Muscle of leg (tissue), 11 donors: ENCODE measurements around the gene BBLN. TPM values are rescaled to one million over a fixed set of nuclear protein-coding genes. Genes with fewer than 3 reads are reported as not detected.

ENCODE experiments used
- DNase-seq: peaks from one replicate; pipeline ENCODE4 v3.0.0; 2013
- H3K27ac ChIP-seq: one replicate; pipeline ENCODE4 v1.5.1; 2013; ENCODE audit warnings: mild to moderate bottlenecking, low read length, control low read depth
- H3K27me3 ChIP-seq: one replicate; pipeline ENCODE4 v1.6.1; 2013; ENCODE audit warnings: low read length; ENCODE audit not compliant: control insufficient read depth, insufficient read depth
- H3K36me3 ChIP-seq: one replicate; pipeline ENCODE4 v1.6.1; 2013; ENCODE audit warnings: low read length; ENCODE audit not compliant: control insufficient read depth, insufficient read depth
- H3K4me1 ChIP-seq: one replicate; pipeline ENCODE4 v1.6.1; 2013; ENCODE audit warnings: low read length; ENCODE audit not compliant: control insufficient read depth, insufficient read depth
- H3K4me3 ChIP-seq: one replicate; pipeline ENCODE4 v1.5.1; 2013; ENCODE audit warnings: low read length, control low read depth
- H3K9me3 ChIP-seq: replicated peaks from 2 replicates; pipeline ENCODE4 v1.6.1; 2013; ENCODE audit warnings: low read depth, low read length; ENCODE audit not compliant: control insufficient read depth
- WGBS: methylation state at CpG from one replicate; pipeline ENCODE4 v1.1.5; 2013; ENCODE audit warnings: missing lambda C conversion rate; ENCODE audit not compliant: insufficient coverage; 5-methylcytosine and 5-hydroxymethylcytosine counted together
- polyA plus RNA-seq, 8 donors: library from polyadenylated mRNA; unstranded; fragments of 120-200 nt; gene quantifications; one replicate each; pipeline versions ENCODE4 v1.2.1 to v1.2.3, GENCODE V29; 2013; ENCODE audit warnings: inconsistent platforms in 1 of 8, low replicate concordance in 1 of 8; ENCODE audit not compliant: insufficient read length in 8 of 8, insufficient read depth in 1 of 8
- total RNA-seq: library from RNA; stranded (reverse); fragments of 120-200 nt; gene quantifications from one replicate; pipeline ENCODE4 v1.2.4, GENCODE V29; 2013

Gene BBLN
- total and polyA plus RNA-seq, 9 donors = 25.5 to 41.1 (median 29.7) TPM

DNA sequence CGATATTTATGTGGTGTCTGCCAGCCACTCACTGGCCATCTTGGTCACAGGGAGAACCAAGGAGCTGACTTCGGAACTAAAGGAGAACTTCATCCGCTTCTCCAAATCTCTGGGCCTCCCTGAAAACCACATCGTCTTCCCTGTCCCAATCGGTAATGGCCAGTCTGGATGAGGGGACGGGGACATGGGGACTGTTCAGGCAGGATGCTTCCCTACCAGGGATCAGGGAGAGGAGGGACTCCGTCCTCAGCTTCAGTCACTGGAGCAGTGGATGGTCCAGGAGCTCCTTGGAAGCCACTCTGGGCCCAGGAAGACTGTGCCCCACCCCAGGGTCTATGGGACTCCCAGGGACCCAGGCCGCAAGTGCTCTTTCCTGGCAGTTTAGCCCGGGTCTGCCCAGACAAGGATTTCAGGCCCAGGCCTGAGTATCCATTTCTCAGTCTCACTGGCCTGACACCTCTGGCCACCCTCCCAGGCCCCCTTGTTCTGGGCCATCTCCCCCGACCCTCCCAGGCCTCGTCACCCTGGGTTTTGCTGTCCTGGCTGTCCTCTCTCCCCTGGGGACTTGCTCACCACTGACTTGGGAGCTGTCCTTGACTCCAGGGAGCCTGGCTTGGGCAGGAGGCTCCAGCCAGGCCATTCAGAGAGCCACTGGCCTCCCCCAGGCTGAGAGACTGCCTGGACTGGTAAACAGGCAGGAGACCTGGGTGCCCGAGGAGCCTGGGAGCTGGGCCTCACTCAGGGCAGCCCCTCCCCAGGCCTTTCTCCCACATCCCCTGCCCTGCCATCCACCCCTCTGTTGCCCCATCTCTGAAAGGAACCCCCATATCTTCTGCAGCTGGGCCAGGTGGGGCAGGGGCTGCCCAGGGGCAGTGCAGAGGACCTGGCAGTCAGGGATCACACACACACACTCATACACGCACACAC is 7.7 kb upstream of the BBLN start:
- 87% methylated on average over 12 of the region's 13 CpGs for WGBS
- no peak for DNase-seq
- peaks cover 5% of the 10 kb centered on the region for H3K27me3 ChIP-seq
- no peaks in the 10 kb centered on the region for H3K36me3 ChIP-seq
- H3K4me1 ChIP-seq = peaks cover 23% of the 10 kb centered on the region
- H3K9me3 ChIP-seq = no peaks in the 10 kb centered on the region
- H3K27ac ChIP-seq = no peak overlapping the region
- H3K4me3 ChIP-seq = no peak overlapping the region

DNA sequence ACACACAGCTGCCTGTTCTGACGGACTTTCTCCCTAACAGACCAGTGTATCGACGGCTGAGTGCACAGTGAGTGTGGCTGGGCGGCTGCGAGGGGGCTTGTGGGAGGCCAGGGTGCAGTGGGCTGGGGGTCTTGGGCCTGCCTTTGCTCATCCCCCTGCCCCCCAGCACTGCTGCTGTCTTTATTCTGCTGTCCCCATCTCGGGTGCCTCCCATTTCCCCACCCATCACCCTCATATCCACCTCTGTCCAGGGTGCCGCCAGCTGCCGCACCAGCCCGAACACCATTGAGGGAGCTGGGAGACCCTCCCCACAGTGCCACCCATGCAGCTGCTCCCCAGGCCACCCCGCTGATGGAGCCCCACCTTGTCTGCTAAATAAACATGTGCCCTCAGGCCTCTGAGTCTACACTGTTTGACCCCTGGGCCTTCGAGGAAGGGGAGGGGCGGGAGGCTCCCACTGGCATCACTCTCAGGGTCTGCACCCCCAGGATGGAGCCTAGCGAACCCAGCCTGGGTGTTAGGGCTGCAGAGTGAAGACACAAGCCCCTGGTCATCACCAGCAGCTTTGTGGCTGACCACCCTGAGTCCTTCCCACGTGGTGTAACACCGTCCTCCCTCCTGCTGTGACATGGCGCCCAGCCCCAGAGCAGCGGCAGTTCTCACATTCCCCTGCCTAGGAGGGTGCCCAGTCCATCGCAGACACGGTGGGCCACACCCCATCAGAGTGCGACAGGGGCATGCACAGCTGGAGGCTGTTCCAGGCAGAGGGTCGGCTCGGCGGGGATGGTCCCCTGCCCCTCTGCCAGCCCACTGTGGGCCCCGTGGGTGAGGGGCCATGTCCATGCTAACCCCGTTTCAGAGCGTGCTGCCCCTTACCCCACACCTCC is 6.8 kb upstream of the BBLN start:
- DNase-seq = no peak
- Histone ChIP-seq H3K4me1 (peaks cover 23% of the 10 kb centered on the region), H3K27ac (no peak overlapping the region), H3K4me3 (no peak overlapping the region), H3K36me3 (no peaks in the 10 kb centered on the region), H3K27me3 (peaks cover 5% of the 10 kb centered on the region), H3K9me3 (no peaks in the 10 kb centered on the region)
- 78% methylated on average over 15 of the region's 26 CpGs for WGBS

DNA sequence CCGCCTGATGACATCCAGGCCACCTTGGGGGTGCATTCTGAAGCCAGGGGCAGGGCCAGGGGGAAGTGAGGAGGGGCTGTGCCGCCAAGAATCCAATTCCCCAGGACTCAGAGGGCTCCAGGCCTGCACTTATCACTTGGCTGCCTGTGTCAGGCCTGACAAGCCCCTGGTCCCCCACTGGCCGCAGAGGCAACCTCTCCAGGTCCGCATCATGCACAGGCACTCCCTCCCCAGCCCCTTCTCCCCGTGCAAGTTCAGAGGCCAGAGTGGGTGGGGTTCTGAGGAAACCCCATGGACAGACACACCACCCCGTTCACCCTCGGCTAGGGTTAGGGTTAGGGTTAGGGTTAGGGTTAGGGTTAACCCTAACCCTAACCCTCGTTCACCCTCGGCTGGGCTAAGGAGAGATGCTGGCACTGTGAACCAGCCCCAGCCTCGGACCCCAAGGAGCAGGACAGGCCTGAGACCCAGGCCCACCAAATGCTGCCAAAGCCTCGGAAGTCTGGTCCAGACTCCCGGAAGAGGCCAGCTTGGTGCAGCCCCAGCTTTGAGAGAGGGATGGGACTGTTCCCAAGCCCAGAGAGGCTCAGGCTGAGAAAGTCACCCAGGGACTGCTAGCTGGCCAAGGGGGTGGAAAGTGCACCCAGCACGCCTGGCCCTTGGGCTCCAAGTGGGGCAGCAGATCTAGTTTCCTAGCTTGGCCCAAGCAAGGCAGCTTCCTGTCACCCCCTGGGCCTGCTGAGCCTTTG is 5.9 kb upstream of the BBLN start:
- Histone ChIP-seq H3K36me3 (no peaks in the 10 kb centered on the region), H3K4me3 (no peak overlapping the region), H3K27ac (no peak overlapping the region), H3K27me3 (peaks cover 5% of the 10 kb centered on the region), H3K4me1 (peaks cover 15% of the 10 kb centered on the region), H3K9me3 (no peaks in the 10 kb centered on the region)
- 79% methylated on average over 6 of the region's 13 CpGs for WGBS
- DNase-seq = no peak

DNA sequence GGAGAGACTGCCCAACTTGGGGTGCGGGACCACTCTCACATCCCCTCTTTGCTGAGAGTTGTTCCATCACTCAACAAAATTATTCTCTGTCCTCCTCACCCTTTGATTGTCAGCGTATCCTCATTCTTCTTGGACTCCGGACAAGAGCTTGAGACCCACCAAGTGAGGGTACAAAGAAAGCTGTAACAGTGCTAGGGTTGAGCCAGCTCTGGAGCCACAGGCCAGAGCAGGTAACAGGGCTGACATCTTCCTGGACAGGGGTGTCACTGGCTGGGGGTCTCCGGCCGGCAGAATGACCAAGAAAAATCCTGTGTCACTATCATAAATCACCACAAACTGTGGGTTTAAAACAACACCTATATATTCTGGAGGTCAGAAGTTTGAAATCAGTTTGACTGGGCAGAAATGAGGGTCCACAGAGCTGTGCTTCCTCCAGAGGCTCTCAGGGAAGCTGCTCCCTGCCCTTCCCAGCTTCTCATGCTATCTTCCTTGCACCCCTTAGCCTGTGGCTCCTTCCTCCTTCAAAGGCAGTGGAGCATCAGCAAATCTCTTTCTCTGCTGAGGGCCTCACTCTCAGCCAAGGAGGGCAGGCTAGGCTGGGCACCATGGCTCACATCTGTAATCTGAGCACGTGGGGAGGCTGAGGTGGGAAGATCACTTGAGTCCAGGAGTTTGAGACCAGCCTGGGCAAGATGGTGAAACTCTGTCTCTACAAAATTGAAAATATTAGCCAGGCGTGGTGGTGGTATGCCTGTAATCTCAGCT is 4.1 kb upstream of the BBLN start:
- DNase-seq = no peak
- H3K36me3 ChIP-seq = no peaks in the 10 kb centered on the region
- no peaks in the 10 kb centered on the region for H3K9me3 ChIP-seq
- WGBS = 80% methylated on average over 1 of the region's 7 CpGs
- peaks cover 13% of the 10 kb centered on the region for H3K4me1 ChIP-seq
- peaks cover 5% of the 10 kb centered on the region for H3K27me3 ChIP-seq
- no peak overlapping the region for H3K4me3 ChIP-seq
- H3K27ac ChIP-seq = no peak overlapping the region

DNA sequence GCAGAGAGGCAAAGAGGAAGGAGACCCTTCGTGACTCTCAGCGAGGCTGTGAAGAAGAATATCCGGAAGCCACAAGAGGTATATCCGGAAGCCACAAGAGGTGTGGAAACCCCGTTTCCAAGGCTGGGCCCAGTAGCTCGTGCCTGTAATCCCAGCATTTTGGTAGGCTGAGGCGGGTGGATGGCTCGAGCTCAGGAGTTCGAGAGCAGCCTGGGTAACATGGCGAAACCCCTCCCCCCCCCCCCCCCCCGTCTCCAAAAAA is 612 bp upstream of the BBLN start:
- 52% methylated on average over 6 of the region's 11 CpGs for WGBS
- Histone ChIP-seq H3K27me3 (no peaks in the 10 kb centered on the region), H3K9me3 (no peaks in the 10 kb centered on the region), H3K36me3 (peaks cover 27% of the 10 kb centered on the region), H3K4me1 (peaks cover 13% of the 10 kb centered on the region), H3K4me3 (peak overlapping the region; percentile 63), H3K27ac (peak overlapping the region; percentile 88)
- DNase-seq = peak; percentile 57

DNA sequence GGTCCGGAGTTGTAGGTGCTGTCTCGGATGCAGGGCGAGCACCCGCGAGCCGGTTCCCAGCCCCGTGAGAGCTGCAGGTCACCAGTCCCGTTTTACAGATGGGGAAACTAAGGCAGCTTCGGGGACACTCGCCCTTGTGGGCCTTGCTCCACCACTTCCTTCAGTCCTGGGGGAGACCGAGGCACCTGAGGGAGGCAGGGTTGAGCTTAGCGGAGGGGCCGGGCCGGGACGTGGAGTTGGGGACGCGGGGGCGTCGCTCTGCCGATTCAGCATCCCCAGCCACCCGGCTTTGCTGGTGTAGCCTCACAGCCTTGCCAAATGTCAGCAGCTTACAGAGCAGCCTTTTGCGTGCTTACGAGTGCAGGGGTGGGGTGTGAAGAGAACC is 530 bp downstream of the BBLN start:
- 2% methylated on average over 17 of the region's 23 CpGs for WGBS
- H3K27me3 ChIP-seq = no peaks in the 10 kb centered on the region
- H3K4me1 ChIP-seq = peaks cover 13% of the 10 kb centered on the region
- peak overlapping the region; percentile 83 for H3K4me3 ChIP-seq
- H3K27ac ChIP-seq = peak overlapping the region; percentile 42
- peaks cover 37% of the 10 kb centered on the region for H3K36me3 ChIP-seq
- no peaks in the 10 kb centered on the region for H3K9me3 ChIP-seq
- peak; percentile 35 for DNase-seq

DNA sequence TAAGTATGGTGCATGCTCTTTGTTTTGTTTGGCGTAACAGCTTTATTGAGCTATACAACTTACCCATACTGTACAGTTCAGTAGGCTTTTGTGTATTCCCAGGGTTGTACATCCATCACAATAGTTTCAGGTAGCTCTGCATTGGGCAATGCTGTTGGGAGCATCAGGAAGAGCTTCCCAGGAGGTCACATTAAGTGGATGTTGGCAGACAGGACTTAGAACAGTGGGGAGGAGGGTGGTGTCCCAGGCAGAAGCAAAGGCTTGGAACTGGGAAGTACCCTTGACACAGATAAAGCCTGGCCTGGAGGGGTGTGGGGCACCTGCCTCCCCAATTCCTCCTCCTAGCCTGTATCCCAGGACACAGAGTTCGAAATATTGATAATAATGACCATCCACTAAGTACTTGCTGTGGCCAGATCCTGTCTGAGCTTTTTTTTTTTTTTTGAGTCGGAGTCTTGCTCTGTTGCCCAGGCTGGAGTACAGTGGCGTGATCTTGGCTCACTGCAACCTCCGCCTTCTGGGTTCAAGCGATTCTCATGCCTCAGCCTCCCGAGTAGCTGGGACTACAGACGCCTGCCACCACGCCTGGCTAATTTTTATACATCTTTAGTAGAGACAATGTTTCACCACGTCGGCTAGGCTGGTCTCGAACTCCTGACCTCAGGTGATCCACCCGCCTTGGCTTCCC is 1.3 kb downstream of the BBLN start:
- H3K4me1 ChIP-seq = peaks cover 13% of the 10 kb centered on the region
- H3K4me3 ChIP-seq = no peak overlapping the region
- no peaks in the 10 kb centered on the region for H3K9me3 ChIP-seq
- 85% methylated on average over 10 of the region's 13 CpGs for WGBS
- H3K36me3 ChIP-seq = peaks cover 44% of the 10 kb centered on the region
- no peak for DNase-seq
- H3K27ac ChIP-seq = no peak overlapping the region
- no peaks in the 10 kb centered on the region for H3K27me3 ChIP-seq

DNA sequence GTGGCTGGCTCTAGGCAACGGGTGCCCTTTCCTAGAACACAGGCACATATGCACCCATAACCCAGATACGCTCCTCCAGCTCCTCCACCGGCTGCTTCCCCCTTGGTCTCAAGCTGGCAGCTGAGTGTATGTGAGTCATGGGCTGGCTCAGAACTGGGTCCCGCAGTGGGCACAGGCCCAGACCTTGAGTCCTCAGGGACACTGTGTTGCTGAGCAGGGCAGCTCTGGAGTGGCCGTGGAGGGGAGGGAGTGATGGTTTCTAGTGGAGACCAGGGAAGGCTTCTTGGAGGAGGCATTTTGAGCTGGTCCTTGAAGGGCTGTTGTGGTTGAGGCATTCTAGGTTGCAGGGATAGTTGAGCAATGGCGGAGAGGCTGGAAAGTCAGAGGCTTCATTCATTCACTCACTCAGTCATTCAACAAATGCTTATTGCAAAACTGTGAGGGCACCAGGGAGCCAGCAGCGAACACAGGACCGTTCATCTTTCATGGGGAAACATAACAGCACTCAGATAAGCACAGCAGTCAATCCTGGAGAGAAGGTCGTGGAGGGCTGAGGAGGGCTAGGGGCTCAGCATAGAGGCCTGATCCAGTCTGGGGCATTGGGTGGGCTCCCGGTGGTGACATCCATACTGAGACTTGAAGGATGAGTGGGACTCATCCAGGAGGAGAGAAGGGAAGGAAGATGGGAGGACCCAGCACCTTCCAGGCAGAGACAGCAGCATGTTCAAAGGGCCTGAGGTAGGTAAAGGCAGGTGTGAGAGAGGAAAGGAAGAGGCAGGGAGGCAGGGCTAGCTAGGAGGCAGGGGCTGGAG is 2.4 kb downstream of the BBLN start:
- WGBS = 77% methylated on average over 5 of the region's 10 CpGs
- no peak for DNase-seq
- H3K36me3 ChIP-seq = peaks cover 55% of the 10 kb centered on the region

More for the DNA sequence above, 2.4 kb downstream of the BBLN start:
- Histone ChIP-seq H3K4me3 (no peak overlapping the region), H3K27ac (no peak overlapping the region), H3K9me3 (no peaks in the 10 kb centered on the region), H3K4me1 (peaks cover 13% of the 10 kb centered on the region), H3K27me3 (no peaks in the 10 kb centered on the region)
